ENCODE results near the gene RIOX2. TPM values are rescaled to one million over a fixed set of nuclear protein-coding genes. Genes with fewer than 3 reads are reported as not detected.
"Not testable (repeated sequence)": the region's sequence is repeated elsewhere in the genome, so short reads cannot be mapped to it uniquely, and the experiment has no call there.

RIOX2 gene
- total RNA-seq, 1 donor from 2014 or later, result 20.2 TPM

- no peak for FAIRE-seq
- no peak overlapping the region for H3K27ac ChIP-seq (ENCODE audit: low read depth, low read length)
- Mint-ChIP-seq H3K4me1 (ENCODE audit: low read depth, unreplicated experiment) (no peaks in the 10 kb centered on the region), H3K27me3 (ENCODE audit: low read depth, unreplicated experiment) (no peaks in the 10 kb centered on the region), H3K27ac (ENCODE audit: unreplicated experiment) (no peak overlapping the region), H3K36me3 (ENCODE audit: low read depth, unreplicated experiment) (peaks cover 4% of the 10 kb centered on the region), H3K9me3 (ENCODE audit: unreplicated experiment) (no peaks in the 10 kb centered on the region), H3K4me3 (ENCODE audit: unreplicated experiment) (no peak overlapping the region)
- no peak overlapping the region for H3K4me3 ChIP-seq (ENCODE audit: insufficient read depth, low read depth, low read length)
- no peaks in the 10 kb centered on the region for H3K4me1 ChIP-seq (ENCODE audit: insufficient read depth, low read length)
- H3K4me2 ChIP-seq (ENCODE audit: low read length), result no peak overlapping the region
- no peak for DNase-seq (ENCODE audit: low read depth)
- H3K9ac ChIP-seq (ENCODE audit: low read length), result no peak overlapping the region
- no peaks in the 10 kb centered on the region for H3K9me3 ChIP-seq (ENCODE audit: insufficient read depth, low read depth, low read length)
- H2AFZ ChIP-seq (ENCODE audit: low read depth, low read length), result no peak overlapping the region
- H3K79me2 ChIP-seq (ENCODE audit: insufficient read depth, low read length), result no peaks in the 10 kb centered on the region
- no peaks in the 10 kb centered on the region for H4K20me1 ChIP-seq (ENCODE audit: insufficient read depth, low read length)
- TF ChIP-seq CTCF (IDR thresholded peaks at IDR 0.05; ENCODE audit: insufficient read depth, low read depth, low read length) (no peak), EZH2 (IDR thresholded peaks at IDR 0.05; ENCODE audit: insufficient read depth, low read length) (no peak)
- no peaks in the 10 kb centered on the region for H3K27me3 ChIP-seq (ENCODE audit: insufficient read depth, low read length)
- H3K36me3 ChIP-seq (ENCODE audit: insufficient read depth, low read length), result peaks cover 4% of the 10 kb centered on the region
These were observed 61.3 kb downstream of the RIOX2 start for GRCh38 chr3:97910931-97911351.

- H3K79me2 ChIP-seq (ENCODE audit: insufficient read depth, low read length); H3K4me3 Mint-ChIP-seq (ENCODE audit: unreplicated experiment); H3K27ac Mint-ChIP-seq (ENCODE audit: unreplicated experiment); H3K27me3 Mint-ChIP-seq (ENCODE audit: low read depth, unreplicated experiment); H3K36me3 Mint-ChIP-seq (ENCODE audit: low read depth, unreplicated experiment); H3K9me3 ChIP-seq (ENCODE audit: insufficient read depth, low read depth, low read length); H3K4me2 ChIP-seq (ENCODE audit: low read length); H3K27me3 ChIP-seq (ENCODE audit: insufficient read depth, low read length); H3K27ac ChIP-seq (ENCODE audit: low read depth, low read length); DNase-seq (ENCODE audit: low read depth); FAIRE-seq; H3K36me3 ChIP-seq (ENCODE audit: insufficient read depth, low read length); H3K9ac ChIP-seq (ENCODE audit: low read length); H4K20me1 ChIP-seq (ENCODE audit: insufficient read depth, low read length); H2AFZ ChIP-seq (ENCODE audit: low read depth, low read length); H3K4me3 ChIP-seq (ENCODE audit: insufficient read depth, low read depth, low read length); H3K4me1 Mint-ChIP-seq (ENCODE audit: low read depth, unreplicated experiment); H3K4me1 ChIP-seq (ENCODE audit: insufficient read depth, low read length); H3K9me3 Mint-ChIP-seq (ENCODE audit: unreplicated experiment): not testable (repeated sequence)
These were observed 61.9 kb downstream of the RIOX2 start for GRCh38 chr3:97910236-97910831.

- H3K36me3 ChIP-seq (ENCODE audit: insufficient read depth, low read length); H2AFZ ChIP-seq (ENCODE audit: low read depth, low read length); H3K27me3 Mint-ChIP-seq (ENCODE audit: low read depth, unreplicated experiment); H4K20me1 ChIP-seq (ENCODE audit: insufficient read depth, low read length); H3K4me3 Mint-ChIP-seq (ENCODE audit: unreplicated experiment); H3K9me3 Mint-ChIP-seq (ENCODE audit: unreplicated experiment); H3K4me3 ChIP-seq (ENCODE audit: insufficient read depth, low read depth, low read length); H3K4me1 Mint-ChIP-seq (ENCODE audit: low read depth, unreplicated experiment); H3K9ac ChIP-seq (ENCODE audit: low read length); H3K27ac ChIP-seq (ENCODE audit: low read depth, low read length); H3K4me2 ChIP-seq (ENCODE audit: low read length); H3K4me1 ChIP-seq (ENCODE audit: insufficient read depth, low read length); H3K27ac Mint-ChIP-seq (ENCODE audit: unreplicated experiment); FAIRE-seq; DNase-seq (ENCODE audit: low read depth); H3K27me3 ChIP-seq (ENCODE audit: insufficient read depth, low read length); H3K9me3 ChIP-seq (ENCODE audit: insufficient read depth, low read depth, low read length); H3K79me2 ChIP-seq (ENCODE audit: insufficient read depth, low read length); H3K36me3 Mint-ChIP-seq (ENCODE audit: low read depth, unreplicated experiment): not testable (repeated sequence)
These were observed 62.4 kb downstream of the RIOX2 start for GRCh38 chr3:97909830-97910229.
